T-helper 2 cell (primary cell): Measurements from ENCODE around the gene AKR1B15.
A peak's percentile ranks its signal among the peaks of the same experiment; 100 is the strongest.
"Not testable (repeated sequence)": the region's sequence is repeated elsewhere in the genome, so short reads cannot be mapped to it uniquely, and the experiment has no call there.

Source experiments
- DNase-seq, 5 experiments: peaks; one replicate each; pipeline versions ENCODE4 v3.0.0 to v3.0.0-alpha.2; 2012 to 2022

AKR1B15 gene

GRCh38 chr7:134533288-134533771 is 15.6 kb upstream of the AKR1B15 start:
- DNase-seq: no peak

DNA sequence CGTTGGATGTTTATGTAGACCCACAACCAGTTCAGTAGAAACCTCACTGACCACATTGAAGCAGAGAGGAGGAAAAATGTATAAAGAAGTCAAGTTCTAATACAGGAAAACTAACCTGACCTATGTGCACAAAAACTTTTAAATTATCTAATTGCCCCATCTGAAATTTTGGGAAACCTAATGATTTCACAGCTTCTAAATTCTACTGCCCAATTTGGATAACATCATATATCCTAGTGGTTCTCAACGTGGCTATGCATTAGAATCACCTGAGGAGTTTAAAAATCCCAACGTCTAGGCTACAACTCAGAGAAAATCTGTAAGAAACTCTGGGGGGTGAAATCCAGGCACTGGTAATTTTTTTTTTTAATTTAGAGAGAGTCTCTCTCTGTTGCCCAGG is 14.3 kb upstream of the AKR1B15 start:
- DNase-seq: no peak

DNA sequence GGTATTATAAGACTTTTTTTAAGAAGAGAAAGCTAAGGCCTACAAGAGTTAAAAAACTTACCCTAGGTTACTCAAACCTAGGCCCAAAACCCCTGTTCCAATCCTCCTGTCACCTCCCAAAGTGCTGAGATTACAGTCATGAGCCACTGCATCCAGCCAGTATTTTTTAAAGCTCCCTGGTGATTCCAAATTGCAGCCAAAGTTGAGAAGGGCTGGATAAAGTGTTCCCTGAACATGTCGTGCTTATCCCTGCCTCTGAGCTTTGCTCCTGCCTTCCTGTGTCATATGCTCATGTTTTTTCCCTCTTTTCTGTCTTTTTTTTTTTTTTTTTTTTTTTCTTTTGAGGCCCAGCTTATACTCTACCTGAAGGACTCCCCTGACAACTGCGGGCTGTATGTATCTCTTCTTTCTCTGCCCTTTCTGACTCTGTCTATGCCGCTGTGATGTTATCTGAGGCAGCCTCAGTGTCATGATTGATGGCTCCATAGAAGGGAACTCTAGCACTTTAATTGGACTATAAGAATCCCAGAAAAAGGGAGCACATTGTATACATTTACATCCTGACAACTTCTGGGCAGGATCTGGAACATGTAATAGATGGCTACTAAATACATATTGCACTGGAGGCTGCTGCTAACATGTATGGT is 13.5 kb upstream of the AKR1B15 start:
- DNase-seq: no peak

- no peak for DNase-seq
Observed at GRCh38 chr7:134535919-134536299, 13.0 kb upstream of the AKR1B15 start.

DNA sequence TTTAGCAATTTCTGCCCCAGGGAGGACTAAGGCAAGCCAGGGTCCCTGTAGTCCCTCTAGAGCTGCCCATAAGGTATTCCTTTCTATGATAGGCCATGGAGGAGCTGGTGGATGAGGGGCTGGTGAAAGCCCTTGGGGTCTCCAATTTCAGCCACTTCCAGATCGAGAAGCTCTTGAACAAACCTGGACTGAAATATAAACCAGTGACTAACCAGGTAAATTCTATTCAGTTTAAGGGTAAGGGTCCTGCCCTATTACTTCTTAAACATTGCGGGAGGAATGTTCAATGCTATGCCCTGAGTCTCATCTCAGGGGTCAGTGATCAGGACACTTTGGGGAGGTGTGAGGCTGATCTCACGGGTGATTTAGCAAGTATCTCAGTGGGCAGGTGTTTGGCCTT is 12.4 kb upstream of the AKR1B15 start:
- DNase-seq: not testable (repeated sequence)

GRCh38 chr7:134537273-134537781 is 11.6 kb upstream of the AKR1B15 start:
- not testable (repeated sequence) for DNase-seq

DNA sequence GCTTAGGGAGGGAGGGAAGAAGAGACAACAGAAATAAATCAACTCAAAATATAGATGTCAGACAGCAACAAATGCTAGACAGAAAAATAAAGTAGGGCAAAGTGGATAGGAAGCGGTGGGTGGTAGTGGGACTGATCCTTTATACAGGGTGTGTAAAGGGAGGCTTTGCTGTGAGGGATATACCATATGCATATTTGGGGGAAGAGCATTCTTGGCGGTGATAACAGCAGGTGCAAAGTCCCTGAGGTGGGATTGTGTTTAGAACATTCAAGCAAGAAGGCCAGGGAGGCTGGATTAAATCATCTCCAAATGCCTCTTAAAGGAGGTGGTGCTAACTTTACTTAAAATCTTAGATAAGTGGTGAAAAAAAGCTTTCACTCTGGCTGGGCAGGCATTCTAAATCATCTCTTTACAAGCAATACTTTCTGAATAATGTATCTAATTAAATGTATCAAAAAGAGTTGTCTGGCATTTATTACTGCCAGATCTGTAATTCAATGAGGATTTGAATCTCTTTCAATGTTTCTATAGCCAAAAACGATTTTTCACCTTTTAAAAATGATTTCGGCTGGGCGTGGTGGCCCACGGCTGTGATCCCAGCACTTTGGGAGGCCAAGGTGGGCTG is 9.4 kb upstream of the AKR1B15 start:
- no peak for DNase-seq

DNA sequence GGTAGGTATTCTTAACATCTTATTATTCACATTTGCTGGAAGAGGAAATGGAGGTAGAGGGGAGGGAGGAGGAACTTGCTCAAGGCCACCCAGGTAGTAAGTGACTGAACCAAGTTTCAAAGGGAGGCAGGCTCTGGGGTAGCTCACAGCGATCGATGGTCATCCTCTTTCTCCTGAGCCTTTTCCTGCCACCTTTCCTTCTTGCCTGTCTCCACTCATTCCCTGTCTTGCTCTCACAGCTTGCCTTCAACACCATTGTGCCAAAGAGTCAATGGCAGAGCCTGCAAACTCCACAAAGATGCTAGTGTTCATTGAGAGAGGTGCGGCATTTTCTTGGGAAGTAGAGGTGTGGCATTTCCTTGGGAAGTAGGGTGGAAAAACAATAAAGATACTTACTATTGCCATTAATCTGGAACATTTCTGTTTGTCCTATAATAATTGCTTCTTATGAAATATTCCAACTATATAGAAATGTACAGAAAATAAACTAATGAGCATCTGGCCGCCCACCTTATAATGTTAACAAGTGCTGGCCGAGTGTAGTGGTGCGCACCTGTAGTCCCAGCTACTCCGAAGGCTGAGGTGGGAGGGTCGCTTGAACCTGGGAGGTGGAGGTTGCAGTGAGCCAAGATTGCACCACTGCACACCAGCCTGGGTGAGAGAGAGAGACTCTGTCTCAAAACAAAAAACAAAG is 7.3 kb upstream of the AKR1B15 start:
- DNase-seq: not testable (repeated sequence)

- no peak for DNase-seq
Observed at GRCh38 chr7:134542195-134542771, 6.6 kb upstream of the AKR1B15 start.

GRCh38 chr7:134545380-134545779 is 3.5 kb upstream of the AKR1B15 start:
- no peak for DNase-seq

DNA sequence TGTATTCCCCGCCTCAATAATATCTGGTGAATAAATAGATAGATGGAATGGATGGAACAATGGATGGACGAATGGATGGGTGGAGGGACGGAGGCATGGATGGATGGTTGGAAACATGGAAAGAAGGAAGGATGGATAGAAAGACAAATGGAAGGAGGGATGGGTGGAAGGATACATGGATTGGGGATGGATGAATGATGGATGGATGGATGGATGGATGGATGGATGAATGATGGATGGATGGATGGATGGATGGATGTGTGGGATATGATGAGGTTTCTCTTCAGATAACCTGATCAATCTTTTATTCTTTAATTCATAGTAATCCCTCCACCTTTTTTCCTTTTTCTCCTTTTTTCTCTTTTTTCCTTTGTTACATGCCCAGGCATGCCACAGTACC is 3.0 kb upstream of the AKR1B15 start:
- no peak for DNase-seq

- no peak for DNase-seq
Observed at GRCh38 chr7:134546955-134547354, 2.0 kb upstream of the AKR1B15 start.

DNA sequence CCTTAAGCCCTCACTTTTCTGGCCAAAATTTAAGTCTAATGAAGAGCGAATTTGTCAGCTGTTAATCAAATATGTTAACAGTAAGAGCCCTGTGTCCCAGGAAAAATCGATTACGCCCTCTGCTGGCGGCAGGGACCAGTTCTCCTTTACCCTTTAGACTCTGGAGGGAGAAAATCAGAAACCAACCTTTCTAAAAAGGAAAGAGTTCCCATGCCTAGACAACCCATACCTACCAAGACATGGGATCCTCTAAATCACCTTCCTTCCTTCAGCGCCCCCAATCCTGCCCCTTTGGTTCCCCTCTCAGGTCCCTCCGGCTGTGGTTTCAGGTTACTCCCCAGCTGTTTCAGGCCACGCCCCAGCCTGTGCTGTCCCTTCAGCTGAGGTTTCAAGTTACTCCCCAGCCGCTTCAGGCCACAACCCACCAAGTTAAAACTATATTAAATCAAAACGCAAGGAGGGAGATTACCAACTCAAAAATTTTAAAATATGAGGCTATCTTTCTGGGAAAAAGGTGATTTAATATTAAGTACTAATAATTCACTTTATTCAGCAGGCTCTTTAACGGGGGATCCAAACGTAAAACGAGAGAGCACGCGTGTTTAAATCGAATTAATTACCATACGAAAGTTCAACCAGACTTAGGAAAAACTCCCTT is 1.4 kb upstream of the AKR1B15 start:
- peak; percentile 6 to 51 (median 48) for DNase-seq

GRCh38 chr7:134549366-134549765 is 456 bp downstream of the AKR1B15 start:
- no peak for DNase-seq

DNA sequence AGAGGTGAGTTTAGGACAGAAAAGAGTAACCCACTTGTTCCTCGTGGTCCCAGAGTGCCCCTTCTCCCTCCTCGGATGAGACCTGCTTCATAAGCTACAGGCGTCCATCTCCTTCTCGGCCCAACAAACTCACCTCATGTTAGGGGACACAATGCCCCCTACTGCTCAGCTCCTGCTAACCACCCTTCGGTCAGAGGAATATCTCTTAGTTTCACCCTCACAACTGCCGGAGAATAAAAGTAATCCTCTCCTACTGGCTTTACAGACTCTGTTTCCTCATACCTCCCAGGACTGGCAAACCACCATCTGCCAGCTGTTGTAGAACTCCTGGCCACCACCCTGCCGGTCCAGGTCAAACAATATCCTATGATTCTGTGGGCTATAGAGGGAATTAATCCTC is 3.2 kb downstream of the AKR1B15 start:
- DNase-seq: no peak

DNA sequence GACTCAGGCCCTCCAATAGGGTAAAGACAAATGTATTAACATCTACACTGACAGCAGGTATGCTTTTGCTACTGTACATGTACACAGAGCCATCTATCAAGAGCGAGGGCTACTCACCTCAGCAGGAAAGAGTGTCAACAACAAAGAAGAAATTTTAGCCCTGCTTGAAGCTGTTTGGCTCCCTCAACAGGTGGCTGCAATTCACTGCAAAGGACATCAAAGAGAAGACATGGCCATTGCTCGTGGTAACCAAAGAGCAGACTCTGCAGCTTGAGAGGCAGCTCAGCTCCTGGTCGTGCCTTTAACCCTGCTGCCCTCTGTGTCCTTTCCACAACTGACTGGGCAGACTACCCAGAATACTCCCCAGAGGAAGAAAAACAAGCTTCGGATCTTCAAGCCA is 5.1 kb downstream of the AKR1B15 start:
- DNase-seq: no peak

GRCh38 chr7:134554417-134554966 is 5.6 kb downstream of the AKR1B15 start:
- DNase-seq: no peak

DNA sequence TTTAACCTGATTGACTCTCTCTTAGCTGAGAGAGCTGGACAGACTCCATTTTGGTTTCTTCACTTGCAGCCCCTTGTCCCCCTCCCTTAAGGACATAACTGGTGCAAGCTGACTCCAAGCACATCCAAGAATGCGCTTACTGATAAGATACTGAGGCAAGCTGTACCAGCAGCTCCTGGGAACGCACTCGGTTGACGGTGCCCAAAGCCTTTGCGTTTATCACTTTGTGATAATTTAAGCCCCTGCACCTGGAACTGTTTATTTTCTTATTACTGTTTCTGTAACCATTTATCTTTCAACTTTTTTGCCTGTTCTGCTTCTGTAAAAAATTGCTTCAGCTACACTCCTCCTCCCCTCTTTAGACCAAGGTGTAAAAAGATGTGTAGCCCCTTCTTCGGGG is 8.5 kb downstream of the AKR1B15 start:
- DNase-seq: no peak

DNA sequence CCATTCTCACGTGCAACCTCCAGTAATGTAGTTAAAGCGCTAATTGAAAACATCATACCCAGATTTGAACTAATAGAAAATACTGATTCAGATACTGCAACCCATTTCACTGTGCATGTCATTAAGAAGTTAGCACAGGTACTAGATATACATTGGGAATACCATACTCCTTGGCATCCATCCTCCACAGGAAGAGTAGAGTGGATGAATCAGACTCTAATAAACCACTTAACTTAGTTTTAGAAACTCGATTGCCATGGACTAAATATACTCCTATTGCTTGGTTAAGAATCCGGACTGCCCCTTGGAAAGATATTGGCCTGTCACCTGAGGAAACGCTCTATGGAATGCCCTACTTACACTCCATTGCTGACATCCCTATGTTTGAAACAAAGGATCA is 9.5 kb downstream of the AKR1B15 start:
- DNase-seq: no peak

- DNase-seq: not testable (repeated sequence)
Observed at GRCh38 chr7:134561616-134562015, 12.7 kb downstream of the AKR1B15 start.

- DNase-seq: peak in 1 of 5 experiments; percentile 26
Observed at GRCh38 chr7:134562136-134562535, 13.2 kb downstream of the AKR1B15 start.

GRCh38 chr7:134563398-134563749 is 14.5 kb downstream of the AKR1B15 start:
- not testable (repeated sequence) for DNase-seq
